Fibroblast of lung (primary cell): ENCODE data around the gene PDZD7. TPM values are rescaled to one million over a fixed set of nuclear protein-coding genes. Genes with fewer than 3 reads are reported as not detected.
A peak's percentile ranks its signal among the peaks of the same experiment; 100 is the strongest.

Source experiments
- DNase-seq, 2 donors: peaks; one replicate each; pipeline versions ENCODE4 v3.0.0 to v3.0.0-alpha.2; 2010; ENCODE audit warnings: low read depth in 2 of 2
- H2AFZ ChIP-seq: 2 replicates; pipeline ENCODE4 v1.5.1; 2012; ENCODE audit warnings: low read length, control low read depth, inconsistent platforms
- H3K27ac ChIP-seq: 2 replicates; pipeline ENCODE4 v1.5.1; 2011; ENCODE audit warnings: low read length, control low read depth; ENCODE audit not compliant: insufficient read depth
- H3K27me3 ChIP-seq: 2 replicates; pipeline ENCODE4 v1.5.1; 2011; ENCODE audit warnings: mild to moderate bottlenecking, low read length; ENCODE audit not compliant: control insufficient read depth, insufficient read depth
- H3K36me3 ChIP-seq: 2 replicates; pipeline ENCODE4 v1.5.1; 2011; ENCODE audit warnings: low read length; ENCODE audit not compliant: control insufficient read depth, insufficient read depth
- H3K4me1 ChIP-seq: 2 replicates; pipeline ENCODE4 v1.5.1; 2011; ENCODE audit warnings: low read length; ENCODE audit not compliant: control insufficient read depth, insufficient read depth; ENCODE audit errors: extremely low read depth
- H3K4me2 ChIP-seq: 2 replicates; pipeline ENCODE4 v1.5.1; 2011; ENCODE audit warnings: low read length, control low read depth; ENCODE audit not compliant: insufficient read depth; ENCODE audit errors: extremely low read depth
- H3K4me3 ChIP-seq, 4 experiments: fragments of 200-600 bp in 1 of 4; sonication (generic) in 1 of 4; replicated peaks in 1 of 4; 2 replicates each; pipeline ENCODE4 v1.5.1; 2011 to 2016; ENCODE audit warnings: low read length in 4 of 4, low read depth in 3 of 4, mild to moderate bottlenecking in 3 of 4, control low read depth in 2 of 4, inconsistent platforms in 1 of 4, mixed read lengths in 1 of 4; ENCODE audit not compliant: insufficient read depth in 1 of 4; ENCODE audit errors: control extremely low read depth in 1 of 4
- H3K79me2 ChIP-seq: 2 replicates; pipeline ENCODE4 v1.5.1; 2012; ENCODE audit warnings: mild to moderate bottlenecking, low read length, inconsistent platforms; ENCODE audit not compliant: control insufficient read depth, insufficient read depth
- H3K9ac ChIP-seq: 2 replicates; pipeline ENCODE4 v1.5.1; 2011; ENCODE audit warnings: mild to moderate bottlenecking, low read length, control low read depth; ENCODE audit not compliant: insufficient read depth
- H3K9me3 ChIP-seq: 2 replicates; pipeline ENCODE4 v1.5.1; 2012; ENCODE audit warnings: low read depth, low read length; ENCODE audit not compliant: control insufficient read depth, insufficient read depth
- H4K20me1 ChIP-seq: 2 replicates; pipeline ENCODE4 v1.5.1; 2011; ENCODE audit warnings: low read length; ENCODE audit not compliant: control insufficient read depth, insufficient read depth; ENCODE audit errors: extremely low read depth
- EZH2 ChIP-seq: IDR thresholded peaks from 2 replicates; pipeline ENCODE4 v1.5.1; 2012; ENCODE audit warnings: low read length, control low read depth, mild to moderate bottlenecking; ENCODE audit errors: missing control alignments
- polyA plus RNA-seq, 2 donors: library from polyadenylated mRNA; depleted of rRNA in 1 of 2; stranded (reverse) in 1 of 2; unstranded in 1 of 2; fragments of >200 nt; gene quantifications; 2 replicates each; pipeline ENCODE4 v1.2.1, GENCODE V29; 2011 to 2012; ENCODE audit warnings: missing spikeins in 1 of 2
- total RNA-seq: library from RNA; depleted of rRNA; stranded (reverse); fragments of >200 nt; gene quantifications from 2 replicates; pipeline ENCODE4 v1.2.1, GENCODE V29; 2014
- TF ChIP-seq, protein P1 (sequence below), 2 donors: IDR thresholded peaks in 1 of 2; conservative IDR thresholded peaks in 1 of 2; 1 replicate in 1 of 2; 2 replicates in 1 of 2; pipeline ENCODE4 v1.5.1; 2011 to 2012; ENCODE audit warnings: low read length in 2 of 2, control low read depth in 1 of 2, inconsistent platforms in 1 of 2, low read depth in 1 of 2, mild to moderate bottlenecking in 1 of 2

Gene PDZD7
- total and polyA plus RNA-seq, 2 donors (not counting 1 experiment from before 2014, with no cell fraction given) = 0.42 to 1.3 TPM

DNA sequence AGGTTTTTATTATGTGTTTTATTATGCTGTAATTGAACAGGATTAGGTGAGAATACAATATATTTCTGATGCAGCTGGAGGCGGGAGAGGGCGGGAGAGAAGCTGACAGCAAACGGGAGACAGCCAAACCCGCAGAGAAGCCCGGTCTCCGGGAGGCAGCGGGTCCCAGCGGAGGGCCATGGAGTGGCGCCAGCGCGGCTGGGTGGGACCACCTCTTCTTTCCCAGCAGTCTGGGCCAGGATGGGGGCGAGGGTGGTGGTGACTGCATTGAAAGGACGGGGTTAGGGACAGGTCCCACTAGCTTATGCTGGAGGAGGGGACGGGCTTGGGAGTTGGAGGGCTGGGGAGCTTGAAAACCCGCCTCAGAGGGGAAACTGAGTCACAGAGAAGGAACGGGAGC lies 16.3 kb upstream of the PDZD7 start:
- H4K20me1 ChIP-seq = no peaks in the 10 kb centered on the region
- peaks cover 11% of the 10 kb centered on the region for H3K4me1 ChIP-seq
- no peak overlapping the region for H2AFZ ChIP-seq
- no peak overlapping the region for H3K9ac ChIP-seq
- H3K4me2 ChIP-seq = no peak overlapping the region
- peaks cover 23% of the 10 kb centered on the region for H3K27me3 ChIP-seq
- peak; percentile 20 for TF ChIP-seq EZH2
- TF ChIP-seq, protein P1, sequence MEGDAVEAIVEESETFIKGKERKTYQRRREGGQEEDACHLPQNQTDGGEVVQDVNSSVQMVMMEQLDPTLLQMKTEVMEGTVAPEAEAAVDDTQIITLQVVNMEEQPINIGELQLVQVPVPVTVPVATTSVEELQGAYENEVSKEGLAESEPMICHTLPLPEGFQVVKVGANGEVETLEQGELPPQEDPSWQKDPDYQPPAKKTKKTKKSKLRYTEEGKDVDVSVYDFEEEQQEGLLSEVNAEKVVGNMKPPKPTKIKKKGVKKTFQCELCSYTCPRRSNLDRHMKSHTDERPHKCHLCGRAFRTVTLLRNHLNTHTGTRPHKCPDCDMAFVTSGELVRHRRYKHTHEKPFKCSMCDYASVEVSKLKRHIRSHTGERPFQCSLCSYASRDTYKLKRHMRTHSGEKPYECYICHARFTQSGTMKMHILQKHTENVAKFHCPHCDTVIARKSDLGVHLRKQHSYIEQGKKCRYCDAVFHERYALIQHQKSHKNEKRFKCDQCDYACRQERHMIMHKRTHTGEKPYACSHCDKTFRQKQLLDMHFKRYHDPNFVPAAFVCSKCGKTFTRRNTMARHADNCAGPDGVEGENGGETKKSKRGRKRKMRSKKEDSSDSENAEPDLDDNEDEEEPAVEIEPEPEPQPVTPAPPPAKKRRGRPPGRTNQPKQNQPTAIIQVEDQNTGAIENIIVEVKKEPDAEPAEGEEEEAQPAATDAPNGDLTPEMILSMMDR (conservative IDR thresholded peaks at IDR 0.05 in 1 of 2, IDR thresholded peaks at IDR 0.05 in 1 of 2; ENCODE audit: low read depth in 1 of 2, low read length in 2 of 2) = no peak
- H3K4me3 ChIP-seq = no peak overlapping the region
- no peaks in the 10 kb centered on the region for H3K9me3 ChIP-seq
- H3K27ac ChIP-seq = no peak overlapping the region
- no peaks in the 10 kb centered on the region for H3K36me3 ChIP-seq
- DNase-seq = no peak
- H3K79me2 ChIP-seq = no peaks in the 10 kb centered on the region

DNA sequence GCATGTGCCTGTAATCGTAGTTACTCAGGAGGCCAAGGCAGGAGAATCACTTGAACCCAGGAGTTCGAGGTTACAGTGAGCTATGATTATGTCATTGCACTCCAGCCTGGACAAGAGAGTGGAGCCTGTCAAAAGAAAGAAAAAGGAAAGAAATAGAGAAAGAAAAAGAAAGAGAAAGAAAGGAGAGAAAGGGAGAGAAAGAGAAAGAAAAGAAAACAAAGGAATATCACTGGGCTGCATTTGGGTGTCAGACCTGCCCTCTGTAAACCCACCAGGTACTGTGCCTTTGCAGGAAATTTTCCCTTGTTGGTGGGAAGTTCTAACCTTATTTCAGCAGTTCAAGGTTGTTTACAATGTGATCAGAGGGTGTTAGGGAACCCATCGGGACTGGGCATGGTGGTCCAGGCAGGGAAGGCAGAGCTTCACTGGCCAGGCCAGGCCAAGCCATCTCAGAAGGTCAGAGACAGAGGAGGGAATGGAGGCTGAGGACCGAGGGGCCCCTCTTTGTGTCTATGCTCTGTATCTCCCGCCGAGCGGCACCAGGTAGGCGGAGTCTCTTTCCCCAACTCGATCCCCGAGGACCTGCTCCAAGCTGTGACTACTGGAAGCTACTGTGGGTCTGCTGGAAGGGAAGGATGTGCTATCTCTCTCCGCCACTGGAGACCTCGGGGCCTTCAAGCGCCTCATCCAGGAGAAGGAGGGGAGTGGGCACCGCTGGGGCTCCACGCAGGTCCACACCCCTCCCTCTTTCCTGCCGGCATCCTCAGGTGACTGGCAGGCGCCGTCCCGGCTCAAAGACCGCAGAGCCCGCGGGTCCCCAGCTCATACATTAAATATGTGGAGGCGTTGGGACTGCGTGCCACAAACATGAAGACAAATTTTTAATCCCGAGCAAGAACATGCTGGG lies 15.7 kb upstream of the PDZD7 start:
- peak in 1 of 2 donors; percentile 44 for DNase-seq
- peaks cover 10% of the 10 kb centered on the region for H3K4me1 ChIP-seq

DNA sequence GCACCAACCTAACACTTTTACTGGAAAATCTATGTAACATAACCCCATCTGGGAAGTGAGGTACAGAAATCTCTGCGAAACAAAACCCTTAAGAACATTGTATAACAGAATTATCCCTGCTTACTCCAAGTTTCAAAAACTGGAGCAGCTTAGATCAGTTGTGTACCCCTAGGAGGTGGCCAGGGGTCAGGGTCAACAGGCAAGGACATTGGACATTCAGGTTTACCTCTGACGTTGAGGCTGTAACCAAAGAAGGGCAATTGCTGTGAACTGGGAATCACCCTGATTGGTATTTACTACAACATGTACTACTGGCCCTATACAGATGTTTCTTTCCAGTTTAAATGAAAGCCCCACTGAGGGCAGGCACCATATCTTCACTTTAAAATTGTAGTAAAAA lies 13.2 kb upstream of the PDZD7 start:
- Histone ChIP-seq H2AFZ (no peak overlapping the region), H3K79me2 (no peaks in the 10 kb centered on the region), H3K9me3 (no peaks in the 10 kb centered on the region), H3K36me3 (no peaks in the 10 kb centered on the region), H3K4me3 (no peak overlapping the region), H3K27me3 (peaks cover 15% of the 10 kb centered on the region), H3K4me1 (peaks cover 8% of the 10 kb centered on the region), H3K4me2 (no peak overlapping the region), H4K20me1 (no peaks in the 10 kb centered on the region), H3K27ac (no peak overlapping the region), H3K9ac (no peak overlapping the region)
- no peak for DNase-seq
- TF ChIP-seq, protein P1 (conservative IDR thresholded peaks at IDR 0.05 in 1 of 2, IDR thresholded peaks at IDR 0.05 in 1 of 2; ENCODE audit: low read depth in 1 of 2, low read length in 2 of 2) = no peak
- no peak for TF ChIP-seq EZH2

More for the DNA sequence above, 15.7 kb upstream of the PDZD7 start:
- H3K4me3 ChIP-seq = no peak overlapping the region
- H3K27me3 ChIP-seq = peaks cover 23% of the 10 kb centered on the region
- H3K27ac ChIP-seq = no peak overlapping the region
- H3K9ac ChIP-seq = no peak overlapping the region
- H3K79me2 ChIP-seq = no peaks in the 10 kb centered on the region
- no peak overlapping the region for H3K4me2 ChIP-seq
- no peaks in the 10 kb centered on the region for H3K9me3 ChIP-seq
- H2AFZ ChIP-seq = peak overlapping the region; percentile 10
- H4K20me1 ChIP-seq = no peaks in the 10 kb centered on the region
- no peak for TF ChIP-seq EZH2
- TF ChIP-seq, protein P1 (conservative IDR thresholded peaks at IDR 0.05 in 1 of 2, IDR thresholded peaks at IDR 0.05 in 1 of 2; ENCODE audit: low read depth in 1 of 2, low read length in 2 of 2) = no peak
- H3K36me3 ChIP-seq = no peaks in the 10 kb centered on the region
